ENCODE data around the gene XIRP1.

GRCh38 chr3:39137435-39137936 is 54.9 kb downstream of the XIRP1 start:
- TF ChIP-seq GATA2 (IDR thresholded peaks at IDR 0.05; ENCODE audit: low read depth, low read length) (no peak), GATA3 (IDR thresholded peaks at IDR 0.05; ENCODE audit: low read depth, low read length) (no peak)
